MM.1S (cell line): ENCODE data around the gene ZNF576.

Experiments used
- DNase-seq: peaks from one replicate; pipeline ENCODE4 v3.0.0-alpha.2; 2015
- H2AFZ ChIP-seq: fragments of 300-600 bp; sonication (generic); 2 replicates; pipeline ENCODE4 v1.6.0; 2016; ENCODE audit warnings: antibody characterized with exemption, low read length
- H3F3A ChIP-seq: fragments of 300-600 bp; sonication (generic); 2 replicates; pipeline ENCODE4 v1.6.1; 2016; ENCODE audit warnings: mild to moderate bottlenecking, antibody characterized with exemption, low read length, moderate library complexity, mixed read lengths; ENCODE audit not compliant: insufficient read depth
- H3K27ac ChIP-seq: fragments of 300-600 bp; sonication (generic); 2 replicates; pipeline ENCODE4 v1.5.1; 2016; ENCODE audit warnings: mild to moderate bottlenecking, low read length
- H3K27me3 ChIP-seq: fragments of 300-600 bp; sonication (generic); replicated peaks from 2 replicates; pipeline ENCODE4 v1.6.0; 2016; ENCODE audit warnings: low read length; ENCODE audit not compliant: insufficient read depth
- H3K36me3 ChIP-seq: fragments of 300-600 bp; sonication (generic); replicated peaks from 2 replicates; pipeline ENCODE4 v1.6.1; 2016; ENCODE audit warnings: mild to moderate bottlenecking, low read length, mixed read lengths; ENCODE audit not compliant: insufficient read depth
- H3K4me1 ChIP-seq: fragments of 300-600 bp; sonication (generic); 2 replicates; pipeline ENCODE4 v1.6.1; 2016; ENCODE audit warnings: low read length, mixed read lengths
- H3K4me2 ChIP-seq: fragments of 300-600 bp; sonication (generic); 2 replicates; pipeline ENCODE4 v1.6.0; 2016; ENCODE audit warnings: low read depth, low read length
- H3K4me3 ChIP-seq: fragments of 300-600 bp; sonication (generic); 2 replicates; pipeline ENCODE4 v1.5.1; 2016; ENCODE audit warnings: low read length, mixed read lengths
- H3K79me2 ChIP-seq: fragments of 300-600 bp; sonication (generic); 2 replicates; pipeline ENCODE4 v1.6.1; 2016; ENCODE audit warnings: mixed run types, low read length, mixed read lengths
- H3K9ac ChIP-seq: fragments of 300-600 bp; sonication (generic); 2 replicates; pipeline ENCODE4 v1.6.1; 2016; ENCODE audit warnings: low read length, mixed read lengths
- H3K9me2 ChIP-seq: fragments of 300-600 bp; sonication (generic); replicated peaks from 2 replicates; pipeline ENCODE4 v1.6.1; 2016; ENCODE audit warnings: mild to moderate bottlenecking, low read length, mixed read lengths; ENCODE audit not compliant: insufficient read depth
- H3K9me3 ChIP-seq: fragments of 300-600 bp; sonication (generic); replicated peaks from 2 replicates; pipeline ENCODE4 v1.6.1; 2016; ENCODE audit warnings: mild to moderate bottlenecking, low read length, mixed read lengths; ENCODE audit not compliant: insufficient read depth
- H4K20me1 ChIP-seq: fragments of 300-600 bp; sonication (generic); 2 replicates; pipeline ENCODE4 v1.6.1; 2016; ENCODE audit warnings: mild to moderate bottlenecking, low read length, moderate library complexity, mixed read lengths; ENCODE audit not compliant: insufficient read depth
- EZH2 ChIP-seq: fragments of 300-600 bp; sonication (generic); optimal IDR thresholded peaks from 2 replicates; pipeline ENCODE3; 2017; ENCODE audit warnings: low read depth, mild to moderate bottlenecking, antibody characterized with exemption, low read length, mixed read lengths
- EZH2phosphoT487 ChIP-seq: fragments of 300-600 bp; sonication (generic); IDR thresholded peaks from 2 replicates; pipeline ENCODE4 v1.6.1; 2018; ENCODE audit warnings: antibody characterized with exemption, low read length
- TF ChIP-seq, protein P1 (sequence below): fragments of 300-600 bp; sonication (generic); IDR thresholded peaks from 2 replicates; pipeline ENCODE4 v1.5.1; 2016; ENCODE audit warnings: antibody characterized with exemption, low read length, mixed read lengths

ZNF576 gene

DNA sequence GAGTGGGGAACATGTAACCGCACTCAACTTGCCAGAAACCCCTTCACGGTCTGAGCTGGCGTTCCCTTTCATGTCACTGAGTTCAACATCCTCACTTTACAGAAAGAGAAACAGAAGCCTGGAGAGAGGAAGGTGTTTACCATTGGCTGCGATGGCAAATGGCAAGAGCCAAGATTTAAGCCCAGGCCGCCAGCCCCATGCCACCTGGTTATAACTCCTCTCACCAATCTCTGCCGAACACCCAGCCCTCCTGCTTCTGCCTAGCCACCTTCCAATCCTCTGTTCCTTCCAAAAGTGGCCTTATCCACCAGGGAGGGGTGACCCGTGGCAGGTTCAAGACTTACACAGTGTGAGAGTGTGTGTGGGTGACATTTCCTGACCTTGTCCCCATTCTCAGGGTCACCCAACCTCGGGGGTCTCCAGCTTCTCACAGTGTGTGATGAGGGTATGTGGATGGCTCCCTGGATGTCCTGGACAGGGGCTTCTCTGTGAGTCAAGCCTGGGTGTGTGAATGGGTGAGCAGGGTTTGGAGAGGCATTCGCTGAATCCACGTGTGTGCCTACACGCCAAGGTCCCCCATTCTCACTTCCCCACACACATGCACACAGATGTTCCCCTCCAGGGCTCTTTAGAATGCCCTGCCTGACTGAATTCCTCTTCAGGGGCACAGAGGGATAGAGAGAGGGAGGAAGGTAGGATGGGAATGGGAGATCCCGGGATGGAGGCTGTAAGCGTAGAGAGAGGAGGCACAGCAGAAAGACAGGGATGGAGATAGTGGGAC, 42.0 kb downstream of the ZNF576 start:
- Histone ChIP-seq H3K9me2 (no peaks in the 10 kb centered on the region), H4K20me1 (no peaks in the 10 kb centered on the region), H3K9ac (no peak overlapping the region), H3K4me1 (no peaks in the 10 kb centered on the region), H3F3A (no peaks in the 10 kb centered on the region), H3K36me3 (no peaks in the 10 kb centered on the region), H3K79me2 (no peaks in the 10 kb centered on the region), H3K4me2 (no peak overlapping the region), H3K27me3 (peaks cover 50% of the 10 kb centered on the region), H2AFZ (no peak overlapping the region), H3K9me3 (no peaks in the 10 kb centered on the region), H3K27ac (no peak overlapping the region), H3K4me3 (no peak overlapping the region)
- TF ChIP-seq, protein P1, sequence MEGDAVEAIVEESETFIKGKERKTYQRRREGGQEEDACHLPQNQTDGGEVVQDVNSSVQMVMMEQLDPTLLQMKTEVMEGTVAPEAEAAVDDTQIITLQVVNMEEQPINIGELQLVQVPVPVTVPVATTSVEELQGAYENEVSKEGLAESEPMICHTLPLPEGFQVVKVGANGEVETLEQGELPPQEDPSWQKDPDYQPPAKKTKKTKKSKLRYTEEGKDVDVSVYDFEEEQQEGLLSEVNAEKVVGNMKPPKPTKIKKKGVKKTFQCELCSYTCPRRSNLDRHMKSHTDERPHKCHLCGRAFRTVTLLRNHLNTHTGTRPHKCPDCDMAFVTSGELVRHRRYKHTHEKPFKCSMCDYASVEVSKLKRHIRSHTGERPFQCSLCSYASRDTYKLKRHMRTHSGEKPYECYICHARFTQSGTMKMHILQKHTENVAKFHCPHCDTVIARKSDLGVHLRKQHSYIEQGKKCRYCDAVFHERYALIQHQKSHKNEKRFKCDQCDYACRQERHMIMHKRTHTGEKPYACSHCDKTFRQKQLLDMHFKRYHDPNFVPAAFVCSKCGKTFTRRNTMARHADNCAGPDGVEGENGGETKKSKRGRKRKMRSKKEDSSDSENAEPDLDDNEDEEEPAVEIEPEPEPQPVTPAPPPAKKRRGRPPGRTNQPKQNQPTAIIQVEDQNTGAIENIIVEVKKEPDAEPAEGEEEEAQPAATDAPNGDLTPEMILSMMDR = no peak
- TF ChIP-seq EZH2phosphoT487 (no peak), EZH2 (no peak)
- DNase-seq = no peak

DNA sequence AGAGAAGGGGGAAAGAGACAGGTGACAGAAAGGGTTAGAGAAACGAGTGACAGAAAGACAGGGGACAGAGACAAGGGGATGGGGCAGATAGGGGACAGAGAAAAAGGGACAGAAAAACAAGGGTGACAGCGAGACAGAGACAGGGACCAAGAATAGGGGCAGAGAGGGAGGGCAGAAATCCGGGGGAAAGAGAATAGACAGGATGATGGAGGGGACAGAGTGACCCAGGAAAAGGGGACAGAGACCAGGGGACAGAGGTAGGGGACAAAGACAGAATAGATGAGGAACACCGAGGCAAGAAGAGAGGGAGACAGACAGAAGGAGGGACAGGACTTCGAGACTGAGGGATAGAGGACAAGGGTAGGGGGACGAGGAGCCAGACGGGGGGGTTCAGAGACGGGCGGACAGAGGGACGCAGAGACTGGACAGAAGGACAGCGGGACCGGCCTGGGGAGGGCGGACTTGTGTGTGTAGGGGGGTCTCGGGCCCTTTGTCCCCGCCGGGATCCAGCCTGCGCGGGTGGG, 42.7 kb downstream of the ZNF576 start:
- Histone ChIP-seq H3K9me3 (no peaks in the 10 kb centered on the region), H3F3A (no peaks in the 10 kb centered on the region), H3K79me2 (no peaks in the 10 kb centered on the region), H3K9ac (no peak overlapping the region), H3K9me2 (no peaks in the 10 kb centered on the region), H3K4me2 (no peak overlapping the region), H3K27ac (no peak overlapping the region), H3K4me1 (no peaks in the 10 kb centered on the region), H3K4me3 (no peak overlapping the region), H4K20me1 (no peaks in the 10 kb centered on the region), H2AFZ (no peak overlapping the region), H3K27me3 (peaks cover 49% of the 10 kb centered on the region), H3K36me3 (no peaks in the 10 kb centered on the region)
- TF ChIP-seq, protein P1 = no peak
- TF ChIP-seq EZH2phosphoT487 (no peak), EZH2 (no peak)
- no peak for DNase-seq

DNA sequence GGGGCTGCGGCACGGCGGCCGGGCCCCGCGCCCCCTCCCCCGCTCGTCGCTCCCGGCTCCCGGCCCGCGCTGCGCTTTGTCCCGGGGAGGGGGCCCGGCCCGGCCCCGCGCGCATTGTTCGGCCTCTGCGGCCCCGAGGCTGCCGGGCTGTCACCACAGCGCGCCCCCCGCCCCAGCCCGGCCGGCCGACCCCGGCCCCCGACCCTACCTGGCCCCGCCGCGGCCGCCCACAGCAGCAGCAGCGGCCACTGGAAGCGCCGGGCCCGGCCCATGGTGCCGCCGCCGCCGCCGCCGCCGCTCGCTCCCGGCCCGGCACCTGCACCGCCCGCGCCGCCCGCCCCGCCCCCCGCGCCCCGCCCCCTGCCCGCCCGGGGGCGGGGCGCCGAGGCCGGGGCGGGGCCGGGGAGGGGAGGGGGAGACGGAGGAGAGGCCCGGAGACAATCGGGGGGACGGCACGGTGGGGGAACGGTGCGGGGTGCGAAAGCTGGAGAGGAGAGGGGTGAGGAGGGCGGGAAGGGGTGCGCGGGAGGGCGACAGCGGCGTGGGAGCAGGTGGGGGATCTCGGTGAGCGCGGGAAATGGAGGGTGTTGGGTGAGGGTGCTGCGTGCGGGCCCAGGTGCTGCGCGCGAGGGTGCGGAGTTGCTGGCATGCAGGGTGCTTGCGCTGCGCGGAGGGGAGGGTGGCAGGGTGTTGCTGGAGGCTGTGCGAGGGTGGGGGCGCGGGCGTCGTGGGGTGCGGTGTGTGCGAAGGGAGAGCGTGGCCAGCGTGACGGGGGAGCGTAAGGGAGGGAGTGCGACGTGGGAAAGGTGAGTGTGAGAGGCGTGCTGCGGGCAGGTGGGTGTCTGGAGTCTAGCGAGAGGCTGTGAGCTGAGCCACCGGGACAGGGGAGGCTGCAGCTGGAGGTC, 43.4 kb downstream of the ZNF576 start, which contains the start of gene CADM4:
CADM4 (minus strand) TSS at position 332 of the 905 bp plus-strand sequence; CDS start at position 272, 60 bp downstream.
- H3K27me3 ChIP-seq = peaks cover 44% of the 10 kb centered on the region
- no peaks in the 10 kb centered on the region for H3K36me3 ChIP-seq
- no peak for TF ChIP-seq EZH2
- TF ChIP-seq EZH2phosphoT487 = no peak
- TF ChIP-seq, protein P1 = no peak
- H3K9me3 ChIP-seq = no peaks in the 10 kb centered on the region
- H3K4me3 ChIP-seq = peak within 1 kb of the TSS; percentile 39; the same call in 1 of the 2 replicates
- no peaks in the 10 kb centered on the region for H3K4me1 ChIP-seq
- no peak for DNase-seq
- peak within 1 kb of the TSS; percentile 45 for H3K4me2 ChIP-seq
- no peaks in the 10 kb centered on the region for H3K79me2 ChIP-seq
- no peak within 1 kb of the TSS for H3K9ac ChIP-seq
- peak within 1 kb of the TSS; percentile 69 for H2AFZ ChIP-seq
- H4K20me1 ChIP-seq = no peaks in the 10 kb centered on the region
- H3K9me2 ChIP-seq = no peaks in the 10 kb centered on the region
- no peaks in the 10 kb centered on the region for H3F3A ChIP-seq
- H3K27ac ChIP-seq = no peak within 1 kb of the TSS
